HG03175 (cell line): Measurements from ENCODE around the gene SH3YL1.
"Not testable (repeated sequence)": the region's sequence is repeated elsewhere in the genome, so short reads cannot be mapped to it uniquely, and the experiment has no call there.

Experiments
- ATAC-seq: cut with Tn5 transposase; IDR thresholded peaks from one replicate; pipeline ENCODE4 v1.9.1; 2021; ENCODE audit warnings: mild to moderate bottlenecking, moderate library complexity; ENCODE audit not compliant: unreplicated experiment

Gene SH3YL1

GRCh38 chr2:185221-185620 is 78.6 kb downstream of the SH3YL1 start:
- no peak for ATAC-seq

- ATAC-seq: no peak
Observed at GRCh38 chr2:184695-185094, 79.1 kb downstream of the SH3YL1 start.

GRCh38 chr2:182509-183122 is 81.2 kb downstream of the SH3YL1 start:
- ATAC-seq: no peak

- ATAC-seq: no peak
Observed at GRCh38 chr2:180311-180710, 83.5 kb downstream of the SH3YL1 start.

- no peak for ATAC-seq
Observed at GRCh38 chr2:179886-180285, 83.9 kb downstream of the SH3YL1 start.

DNA sequence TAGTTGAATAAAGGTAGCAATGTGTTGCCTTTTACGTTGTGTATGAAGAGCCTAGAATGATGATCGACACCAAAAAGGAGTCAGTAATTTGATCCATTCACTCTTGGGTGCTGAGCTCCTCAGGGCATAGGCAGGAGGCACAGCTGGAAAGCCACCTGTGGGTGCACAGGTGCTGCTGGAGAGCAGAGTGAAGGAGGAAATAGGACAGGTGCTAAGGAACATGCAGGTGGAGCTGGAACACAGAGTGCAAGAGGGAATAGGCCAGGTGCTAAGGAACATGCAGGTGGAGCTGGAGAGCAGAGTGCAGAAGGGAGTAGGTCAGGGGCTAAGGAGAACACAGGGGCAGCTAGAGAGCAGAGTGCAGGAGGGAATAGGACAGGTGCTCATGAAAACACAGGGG is 86.1 kb downstream of the SH3YL1 start:
- ATAC-seq: no peak

- ATAC-seq: no peak
Observed at GRCh38 chr2:176917-177316, 86.9 kb downstream of the SH3YL1 start.

DNA sequence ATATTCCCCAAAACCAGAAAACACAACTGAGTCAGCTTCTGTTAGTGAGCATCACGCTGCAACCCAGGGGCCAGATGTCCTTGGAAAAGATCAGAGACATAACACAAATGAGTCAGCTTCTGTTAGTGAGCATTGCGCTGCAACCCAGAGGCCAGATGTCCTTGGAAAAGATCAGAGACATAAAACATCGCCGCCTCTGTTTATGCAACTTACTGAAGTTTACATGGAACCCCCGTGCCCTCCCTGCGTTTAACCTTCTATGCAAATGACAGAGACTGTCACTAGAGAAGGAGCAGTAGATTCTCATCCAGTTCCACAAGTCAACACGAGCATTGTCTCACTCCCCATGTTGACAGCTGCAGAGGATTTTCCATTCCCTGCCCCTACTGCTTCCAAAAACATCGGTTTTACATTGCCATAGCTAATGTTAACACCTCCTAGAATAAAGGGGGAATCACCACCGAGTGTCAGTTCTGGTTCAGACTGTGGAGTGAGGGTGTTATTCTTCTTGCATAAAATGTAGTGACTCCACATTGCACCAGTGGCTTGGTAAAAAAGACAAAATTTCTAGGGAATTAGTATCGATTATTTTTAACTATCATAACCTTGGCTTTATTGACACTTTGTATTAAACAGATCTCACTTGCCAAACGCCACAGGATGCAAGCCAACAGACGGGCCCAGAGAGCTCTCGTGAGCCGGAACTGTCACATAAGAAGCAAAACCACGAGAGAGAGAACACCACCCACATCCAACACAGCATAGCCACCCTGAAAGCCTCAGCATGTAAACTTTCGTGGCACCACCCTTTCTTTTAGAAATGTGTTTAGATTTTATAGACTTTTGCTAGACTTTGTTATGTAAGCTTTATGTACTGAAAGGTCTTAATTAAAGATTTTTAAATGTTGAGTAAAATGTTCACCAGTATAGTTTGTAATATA is 87.7 kb downstream of the SH3YL1 start:
- ATAC-seq: no peak

DNA sequence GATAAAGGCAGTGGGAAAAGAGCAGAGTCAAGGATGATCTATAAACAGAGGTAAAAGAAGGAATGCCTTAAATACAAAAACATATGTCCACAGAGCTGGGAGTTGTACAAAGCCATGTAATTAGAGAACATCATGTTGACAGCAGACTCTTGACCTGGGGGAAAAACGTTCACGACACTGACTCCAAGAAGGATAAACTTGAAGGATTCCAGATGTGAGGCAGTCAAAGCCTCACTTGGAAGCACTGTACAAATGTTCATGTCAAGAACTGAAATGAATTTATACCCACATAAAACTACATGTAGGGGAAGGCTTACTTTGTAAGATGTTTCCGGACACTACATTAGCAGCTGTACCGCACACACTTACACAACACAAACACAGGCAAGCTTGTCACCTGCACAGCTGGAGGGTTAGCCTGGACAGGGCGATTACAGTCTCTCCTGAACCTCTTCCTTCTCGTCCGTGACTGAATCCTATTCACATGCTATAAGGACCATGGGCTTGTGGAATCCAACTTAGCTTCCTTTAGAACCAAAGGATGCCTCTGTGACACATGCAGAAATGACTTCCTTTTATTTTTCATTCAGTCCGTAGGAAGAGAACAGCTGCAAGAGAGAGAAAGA is 88.6 kb downstream of the SH3YL1 start:
- no peak for ATAC-seq

- ATAC-seq: not testable (repeated sequence)
Observed at GRCh38 chr2:172120-172519, 91.7 kb downstream of the SH3YL1 start.

DNA sequence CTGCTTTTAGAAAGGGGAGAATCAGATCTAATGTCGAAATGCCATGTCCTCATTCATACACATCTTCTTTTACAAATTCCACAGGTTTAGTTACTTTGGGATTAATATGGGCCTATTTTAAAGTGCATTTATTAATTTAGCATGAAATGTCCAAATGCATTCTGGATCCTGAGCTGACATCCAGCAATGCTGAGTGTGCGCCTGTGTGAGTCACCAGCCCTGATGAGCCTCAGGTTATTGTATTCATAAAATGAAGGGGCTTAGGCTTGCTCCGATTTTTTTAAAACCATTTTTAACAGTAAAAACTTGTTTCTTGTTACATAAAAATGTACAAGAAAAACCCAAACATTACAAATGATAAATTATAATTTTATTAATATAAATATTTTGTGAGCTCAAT is 94.1 kb downstream of the SH3YL1 start:
- ATAC-seq: no peak
